IPS DF 6.9 (cell line): ENCODE measurements around the gene P4HA1.

Experiments
- DNase-seq: peaks from one replicate; pipeline ENCODE4 v3.0.0-alpha.2; 2013; ENCODE audit warnings: low read depth, low spot score
- H3K27ac ChIP-seq: one replicate; pipeline ENCODE4 v1.5.1; 2013; ENCODE audit warnings: low read length, control low read depth
- H3K27me3 ChIP-seq: 2 replicates; pipeline ENCODE4 v1.6.1; 2013; ENCODE audit warnings: mild to moderate bottlenecking, low read length; ENCODE audit not compliant: control insufficient read depth, insufficient read depth
- H3K36me3 ChIP-seq: 2 replicates; pipeline ENCODE4 v1.6.1; 2013; ENCODE audit warnings: low read length; ENCODE audit not compliant: control insufficient read depth, insufficient read depth
- H3K4me1 ChIP-seq: 2 replicates; pipeline ENCODE4 v1.6.1; 2013; ENCODE audit warnings: low read length; ENCODE audit not compliant: control insufficient read depth, insufficient read depth
- H3K4me3 ChIP-seq: 2 replicates; pipeline ENCODE4 v1.5.1; 2013; ENCODE audit warnings: mild to moderate bottlenecking, low read length
- H3K9me3 ChIP-seq: 2 replicates; pipeline ENCODE4 v1.6.1; 2013; ENCODE audit warnings: low read length, inconsistent platforms; ENCODE audit not compliant: control insufficient read depth, insufficient read depth
- WGBS: extraction: QIAGEN DNeasy Blood & Tissue Kit; methylation state at CpG from one replicate; pipeline ENCODE4 v1.1.7; 2013; ENCODE audit warnings: mixed read lengths, missing lambda C conversion rate; ENCODE audit not compliant: insufficient read length, insufficient coverage; 5-methylcytosine and 5-hydroxymethylcytosine counted together

The P4HA1 gene

DNA sequence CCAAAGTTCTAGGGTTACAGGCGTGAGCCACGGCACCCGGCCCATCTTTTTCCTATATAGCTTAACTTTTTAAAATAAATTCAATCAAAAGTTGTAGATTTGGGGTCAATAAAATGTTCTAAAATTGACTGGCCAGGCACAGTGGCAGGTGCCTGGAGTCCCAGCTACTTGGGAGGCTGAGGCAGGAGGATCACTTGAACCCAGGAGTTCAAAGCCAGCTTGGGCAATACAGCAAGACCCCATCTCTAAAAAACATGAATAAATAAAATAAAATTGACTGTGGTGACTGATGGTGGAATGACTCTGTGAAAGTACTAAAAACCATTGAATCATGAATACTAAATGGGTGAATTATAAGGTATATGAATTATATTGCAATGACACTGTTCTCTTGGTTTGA, 20.8 kb downstream of the P4HA1 start:
- no peaks in the 10 kb centered on the region for H3K36me3 ChIP-seq
- no peak overlapping the region for H3K4me3 ChIP-seq
- no peaks in the 10 kb centered on the region for H3K4me1 ChIP-seq
- no peaks in the 10 kb centered on the region for H3K27me3 ChIP-seq
- no peak overlapping the region for H3K27ac ChIP-seq
- H3K9me3 ChIP-seq = no peaks in the 10 kb centered on the region
- no CpG with 5 or more reads among the region's 3 CpGs for WGBS
- DNase-seq = no peak

DNA sequence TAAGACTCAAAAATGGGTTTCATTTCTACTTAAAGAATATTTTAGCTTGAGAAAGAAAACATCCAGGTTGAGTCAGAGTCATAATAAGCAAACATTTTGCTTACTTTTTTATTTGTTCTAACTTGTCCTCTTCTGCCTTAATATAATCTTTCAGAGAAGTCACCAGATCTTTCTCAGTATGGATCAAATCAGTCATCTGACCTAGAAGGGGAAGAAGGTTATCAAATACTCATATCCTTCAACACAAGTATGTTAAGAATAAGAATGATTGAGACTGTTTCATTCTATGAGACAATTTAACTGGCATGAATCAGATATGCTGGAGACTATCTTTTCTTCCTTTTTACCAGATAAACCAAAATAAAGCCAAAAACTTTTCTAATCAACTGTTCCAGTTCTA, 23.0 kb downstream of the P4HA1 start:
- no peak for DNase-seq
- no peaks in the 10 kb centered on the region for H3K4me1 ChIP-seq
- no peaks in the 10 kb centered on the region for H3K9me3 ChIP-seq
- H3K27me3 ChIP-seq = no peaks in the 10 kb centered on the region
- H3K4me3 ChIP-seq = no peak overlapping the region
- no peak overlapping the region for H3K27ac ChIP-seq
- H3K36me3 ChIP-seq = no peaks in the 10 kb centered on the region

DNA sequence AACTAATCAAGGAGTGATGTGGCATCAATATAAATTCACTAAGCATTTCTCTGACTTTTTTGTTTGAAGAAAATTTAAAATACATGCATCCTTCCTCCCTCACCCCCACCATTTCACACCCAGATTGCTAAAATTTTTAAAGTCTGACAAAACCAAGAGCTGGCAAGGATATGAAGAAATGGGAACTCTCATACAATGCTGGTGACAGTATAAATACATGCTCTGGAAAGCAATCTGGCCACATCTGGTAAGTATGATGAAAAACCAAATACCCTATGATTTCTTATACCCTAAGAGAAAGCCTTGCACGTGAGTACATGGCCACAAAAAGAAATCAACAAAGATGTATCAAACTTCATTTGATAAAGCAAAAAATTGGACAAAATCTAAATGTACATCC, 31.2 kb downstream of the P4HA1 start:
- no peaks in the 10 kb centered on the region for H3K27me3 ChIP-seq
- H3K27ac ChIP-seq = no peak overlapping the region
- H3K9me3 ChIP-seq = no peaks in the 10 kb centered on the region
- no peak for DNase-seq
- no peak overlapping the region for H3K4me3 ChIP-seq
- H3K36me3 ChIP-seq = no peaks in the 10 kb centered on the region; the same call in 1 of the 2 replicates
- no peaks in the 10 kb centered on the region for H3K4me1 ChIP-seq
- no CpG with 5 or more reads among the region's 1 CpG for WGBS

DNA sequence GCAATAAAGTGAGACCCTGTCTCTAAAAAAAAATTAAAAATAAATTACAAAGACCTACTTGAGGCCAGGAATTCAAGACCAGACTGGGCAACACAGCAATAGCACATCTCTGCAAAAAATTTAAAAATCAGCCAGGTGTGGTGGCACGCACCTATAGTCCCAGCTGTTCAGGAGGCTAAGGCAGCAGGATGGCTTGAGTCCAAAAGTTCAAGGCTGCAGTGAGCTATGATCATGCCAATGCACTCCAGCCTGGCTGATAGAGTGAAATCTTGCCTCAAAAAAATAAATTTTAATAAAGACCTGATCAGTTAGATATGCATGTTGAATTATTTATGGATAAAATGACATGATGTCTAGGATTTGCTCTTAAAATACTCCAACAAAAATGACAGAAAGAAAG, 34.9 kb downstream of the P4HA1 start:
- Histone ChIP-seq H3K27me3 (no peaks in the 10 kb centered on the region), H3K9me3 (no peaks in the 10 kb centered on the region), H3K36me3 (no peaks in the 10 kb centered on the region; the same call in 1 of the 2 replicates), H3K4me1 (no peaks in the 10 kb centered on the region), H3K4me3 (no peak overlapping the region), H3K27ac (no peak overlapping the region)
- no CpG with 5 or more reads among the region's 1 CpG for WGBS
- no peak for DNase-seq

DNA sequence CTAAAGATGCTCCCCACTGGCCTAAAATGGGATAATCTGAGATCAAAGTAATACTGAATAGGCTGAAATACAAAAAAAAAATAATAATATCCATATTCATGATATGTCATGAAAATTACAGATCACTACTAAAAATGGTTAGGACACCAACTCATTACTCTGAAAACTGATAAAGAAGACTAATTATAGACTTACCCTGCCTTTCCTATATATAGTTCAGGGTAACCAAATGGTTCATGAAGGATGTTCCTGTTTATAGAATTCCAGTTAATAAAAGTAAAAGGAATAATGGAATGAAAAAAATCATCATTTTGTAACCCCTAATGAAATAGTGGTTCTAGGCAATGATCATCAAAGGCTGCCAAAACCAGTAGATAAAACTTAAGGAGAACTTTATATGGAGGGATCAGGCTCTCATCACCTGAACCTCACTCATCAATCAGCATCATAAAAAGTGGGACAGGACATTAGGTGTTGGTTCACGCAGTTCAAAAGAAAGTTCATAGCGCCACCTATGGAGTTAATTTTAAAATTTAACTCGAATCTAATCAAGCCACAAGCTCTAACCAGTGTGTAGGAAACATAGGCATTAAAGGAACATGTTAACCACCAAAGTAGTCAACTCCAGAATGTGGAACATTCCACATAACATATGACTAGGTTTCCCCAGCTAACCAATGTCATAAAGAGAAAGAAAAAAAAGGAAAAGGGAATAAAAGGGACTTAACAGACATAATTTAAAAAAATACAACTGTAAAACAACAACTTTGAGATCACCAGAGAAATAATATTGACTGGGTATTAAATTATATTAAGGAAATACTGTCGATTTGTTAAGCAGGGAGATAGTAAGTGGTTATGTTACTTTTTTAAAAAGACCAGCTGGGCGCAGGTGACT, 35.7 kb downstream of the P4HA1 start:
- no peak overlapping the region for H3K4me3 ChIP-seq
- no peak for DNase-seq
- WGBS = 100% methylated on average over 1 of the region's 5 CpGs
- H3K9me3 ChIP-seq = no peaks in the 10 kb centered on the region
- H3K36me3 ChIP-seq = no peaks in the 10 kb centered on the region; the same call in 1 of the 2 replicates
- H3K4me1 ChIP-seq = no peaks in the 10 kb centered on the region
- H3K27me3 ChIP-seq = no peaks in the 10 kb centered on the region
- H3K27ac ChIP-seq = no peak overlapping the region

DNA sequence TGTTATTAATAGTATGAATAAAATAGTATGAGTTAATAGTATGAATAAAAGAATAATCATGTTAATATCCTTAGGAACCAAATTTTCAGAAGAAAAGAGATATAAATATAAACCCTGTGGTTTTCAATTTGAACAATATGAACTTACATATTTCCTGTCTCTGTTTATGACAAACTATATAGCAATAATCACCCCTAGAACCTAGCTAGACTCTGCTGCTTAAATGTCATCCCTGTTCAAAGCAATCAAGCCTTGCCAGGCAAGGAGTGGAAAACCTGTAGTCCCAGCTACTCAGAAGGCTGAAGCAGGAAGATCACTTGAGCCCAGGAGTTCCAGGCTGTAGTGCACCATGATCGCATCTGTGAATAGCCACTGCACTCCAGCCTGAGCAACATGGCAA, 36.5 kb downstream of the P4HA1 start:
- H3K36me3 ChIP-seq = no peaks in the 10 kb centered on the region; the same call in 1 of the 2 replicates
- no peak overlapping the region for H3K4me3 ChIP-seq
- no peak overlapping the region for H3K27ac ChIP-seq
- WGBS = no CpG with 5 or more reads among the region's 1 CpG
- no peaks in the 10 kb centered on the region for H3K9me3 ChIP-seq
- H3K27me3 ChIP-seq = no peaks in the 10 kb centered on the region
- DNase-seq = no peak
- no peaks in the 10 kb centered on the region for H3K4me1 ChIP-seq

DNA sequence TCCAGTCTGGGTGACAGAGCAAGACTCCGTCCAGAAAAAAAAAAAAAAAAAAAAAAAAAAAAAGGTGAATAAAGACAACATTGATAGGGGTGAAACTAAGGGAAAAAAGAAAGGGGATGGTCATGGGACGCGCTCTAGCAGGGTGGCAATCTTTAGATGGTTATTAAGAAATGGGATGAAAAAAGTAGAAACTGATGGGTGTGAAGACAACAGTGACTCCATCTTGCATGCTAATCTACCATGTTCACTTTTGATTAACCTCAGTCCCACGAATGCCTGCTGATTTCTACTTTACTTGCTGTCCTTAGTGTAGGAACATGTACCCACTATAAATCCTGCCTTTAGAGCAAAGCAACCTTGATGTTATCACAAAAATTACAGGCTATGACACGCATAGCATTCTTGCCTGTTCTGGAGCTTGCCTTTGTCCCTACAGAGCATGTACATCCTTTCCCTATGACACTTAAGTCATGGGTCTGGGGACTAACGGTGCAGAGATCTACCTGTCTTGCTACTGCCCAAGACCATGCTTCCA, 38.5 kb downstream of the P4HA1 start:
- Histone ChIP-seq H3K36me3 (no peaks in the 10 kb centered on the region; the same call in 1 of the 2 replicates), H3K27ac (no peak overlapping the region), H3K4me1 (no peaks in the 10 kb centered on the region), H3K4me3 (no peak overlapping the region), H3K9me3 (no peaks in the 10 kb centered on the region), H3K27me3 (no peaks in the 10 kb centered on the region)
- no peak for DNase-seq
- WGBS = no CpG with 5 or more reads among the region's 6 CpGs

DNA sequence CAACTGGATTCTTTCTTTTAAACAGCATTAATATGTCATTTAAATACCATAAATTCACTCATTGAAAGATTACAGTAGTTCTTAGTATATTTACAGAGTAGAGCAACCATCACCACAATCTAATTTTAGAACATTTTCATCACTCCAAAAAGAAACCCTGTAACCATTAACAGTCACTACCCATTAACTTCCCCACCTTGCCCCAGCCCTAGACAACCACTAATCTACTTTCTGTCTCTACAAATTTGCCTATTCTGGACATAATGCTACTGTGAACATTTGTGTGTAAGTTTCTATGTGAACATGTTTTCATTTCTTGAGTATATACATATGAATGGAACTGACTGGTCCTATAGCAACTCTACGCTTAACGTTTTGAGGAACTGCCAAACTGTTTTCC, 42.4 kb downstream of the P4HA1 start:
- no peak overlapping the region for H3K4me3 ChIP-seq
- H3K27ac ChIP-seq = no peak overlapping the region
- no peaks in the 10 kb centered on the region for H3K9me3 ChIP-seq
- H3K36me3 ChIP-seq = no peaks in the 10 kb centered on the region
- no peak for DNase-seq
- H3K27me3 ChIP-seq = no peaks in the 10 kb centered on the region
- no peaks in the 10 kb centered on the region for H3K4me1 ChIP-seq
- WGBS = no CpG with 5 or more reads among the region's 2 CpGs

DNA sequence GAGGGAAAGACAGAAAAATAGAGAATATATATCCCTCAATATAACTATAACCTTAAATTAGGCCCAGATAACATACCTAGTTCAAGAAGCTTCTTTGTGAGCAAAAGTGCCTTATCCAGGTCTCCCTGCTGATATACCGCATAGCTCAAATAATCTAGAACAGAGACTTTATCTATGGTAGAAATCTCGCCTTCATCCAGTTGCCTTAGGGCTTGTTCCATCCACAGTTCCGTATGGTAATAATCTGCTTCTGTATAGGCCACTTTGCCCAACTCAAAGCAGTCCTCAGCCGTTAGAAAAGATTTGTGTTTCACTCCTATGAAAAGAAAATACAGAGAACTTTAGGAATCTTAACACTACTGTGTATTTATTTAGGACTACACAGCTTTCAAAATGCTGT, 43.4 kb downstream of the P4HA1 start:
- H3K36me3 ChIP-seq = no peaks in the 10 kb centered on the region
- H3K9me3 ChIP-seq = no peaks in the 10 kb centered on the region
- H3K4me1 ChIP-seq = no peaks in the 10 kb centered on the region
- no peak for DNase-seq
- H3K4me3 ChIP-seq = no peak overlapping the region
- no peak overlapping the region for H3K27ac ChIP-seq
- no peaks in the 10 kb centered on the region for H3K27me3 ChIP-seq
- no CpG with 5 or more reads among the region's 4 CpGs for WGBS

DNA sequence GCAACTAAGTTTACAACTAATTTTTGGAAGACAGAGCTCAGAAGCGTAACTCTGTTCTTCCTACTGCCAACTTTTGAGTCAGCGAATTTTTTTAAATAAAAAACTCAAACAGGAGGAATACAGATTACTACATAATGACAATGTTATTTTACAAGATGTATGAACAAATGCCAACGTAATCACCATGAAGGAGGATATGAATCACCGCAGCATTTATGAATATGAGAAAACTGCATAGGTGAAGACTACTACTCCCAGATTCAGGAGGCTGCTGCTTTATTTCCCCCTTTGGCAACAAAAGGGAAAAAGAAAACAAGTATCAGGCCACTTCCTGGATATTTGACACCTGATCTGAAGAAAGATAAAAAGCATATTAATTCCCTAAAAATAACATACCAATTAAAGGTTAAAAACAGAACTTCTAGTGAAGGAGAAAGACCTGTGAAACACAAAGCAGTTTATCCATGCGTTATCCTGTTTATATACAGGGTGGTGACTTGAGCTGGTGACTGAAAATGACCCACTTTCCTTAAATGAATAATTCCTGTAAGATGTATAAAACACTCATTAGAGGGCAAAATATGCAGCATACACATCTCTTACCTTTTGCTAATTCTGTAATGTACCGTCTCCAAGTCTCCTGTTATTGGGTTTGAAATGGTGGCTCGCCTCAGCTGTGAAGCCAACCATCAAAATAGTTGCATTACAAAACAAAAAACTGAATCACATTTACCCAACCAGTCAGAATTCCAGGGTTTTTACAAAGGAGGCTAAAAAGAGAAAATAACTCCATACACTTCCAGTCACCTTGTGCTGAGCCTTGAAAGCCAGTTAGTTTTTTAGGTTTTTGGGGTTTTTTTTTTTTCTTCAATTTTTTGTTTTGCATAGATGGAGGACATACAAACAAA, 52.0 kb downstream of the P4HA1 start:
- DNase-seq = no peak
- H3K4me1 ChIP-seq = no peaks in the 10 kb centered on the region
- no peaks in the 10 kb centered on the region for H3K36me3 ChIP-seq
- no peak overlapping the region for H3K4me3 ChIP-seq
- no peak overlapping the region for H3K27ac ChIP-seq
- H3K27me3 ChIP-seq = no peaks in the 10 kb centered on the region
- H3K9me3 ChIP-seq = no peaks in the 10 kb centered on the region
- WGBS = no CpG with 5 or more reads among the region's 7 CpGs
